Stomach (tissue), 9 donors: ENCODE data around the gene DCXR. TPM values are rescaled to one million over a fixed set of nuclear protein-coding genes. Genes with fewer than 3 reads are reported as not detected.

ENCODE experiments used
- DNase-seq, 2 donors: peaks; one replicate each; pipeline versions ENCODE4 v3.0.0 to v3.0.0-alpha.2; 2013 to 2019
- H3K27ac ChIP-seq, 5 donors: fragments of 200-600 bp in 4 of 5; sonication (generic) in 4 of 5; one replicate each; pipeline ENCODE4 v1.5.1; 2013 to 2019; ENCODE audit warnings: mild to moderate bottlenecking in 1 of 5, moderate library complexity in 1 of 5
- H3K27me3 ChIP-seq, 3 donors: fragments of 200-600 bp; sonication (generic); one replicate each; pipeline ENCODE4 v1.5.1; 2017 to 2019; ENCODE audit warnings: mixed run types in 1 of 3
- H3K36me3 ChIP-seq, 4 donors: fragments of 200-600 bp; sonication (generic); 1 replicate in 3 of 4; 2 replicates in 1 of 4; pipeline ENCODE4 v1.5.1; 2016 to 2019
- H3K4me1 ChIP-seq, 4 donors: fragments of 200-600 bp; sonication (generic); one replicate each; pipeline ENCODE4 v1.5.1; 2016 to 2019
- H3K4me3 ChIP-seq, 4 donors: fragments of 200-600 bp; sonication (generic) in 3 of 4; one replicate each; pipeline ENCODE4 v1.5.1; 2016 to 2019; ENCODE audit warnings: mild to moderate bottlenecking in 1 of 4
- H3K9me3 ChIP-seq, 4 donors: fragments of 200-600 bp; sonication (generic); one replicate each; pipeline ENCODE4 v1.5.1; 2016 to 2019
- CTCF ChIP-seq, 7 experiments: fragments of 450-650 bp in 4 of 7; fragments of 200-600 bp in 3 of 7; sonication (generic) in 3 of 7; IDR thresholded peaks; one replicate each; pipeline ENCODE4 v1.5.1; 2016 to 2019; ENCODE audit warnings: antibody characterized with exemption in 7 of 7, control low read depth in 2 of 7, mild to moderate bottlenecking in 1 of 7
- EP300 ChIP-seq: sonication (generic); formaldehyde crosslinking; IDR thresholded peaks from one replicate; pipeline ENCODE4 v1.6.1; 2017; ENCODE audit warnings: antibody characterized with exemption
- POLR2A ChIP-seq, 4 donors: fragments of 450-650 bp; IDR thresholded peaks; one replicate each; pipeline ENCODE4 v1.6.1; 2016; ENCODE audit warnings: antibody characterized with exemption in 4 of 4, control low read depth in 2 of 4, mild to moderate bottlenecking in 1 of 4, moderate library complexity in 1 of 4
- POLR2AphosphoS5 ChIP-seq, 3 donors: sonication (generic); formaldehyde crosslinking; IDR thresholded peaks; one replicate each; pipeline ENCODE4 v1.6.1; 2016; ENCODE audit warnings: antibody characterized with exemption in 3 of 3
- WGBS, 5 donors: extraction: QIAGEN DNeasy Blood & Tissue Kit in 3 of 5; methylation state at CpG; one replicate each; pipeline versions ENCODE4 v1.1.5 to v1.1.7; 2013 to 2018; 5-methylcytosine and 5-hydroxymethylcytosine counted together
- intact Hi-C: fragments of 100-400 bp; cut with DNase I; formaldehyde crosslinking; loops from one replicate; pipeline ENCODE4 v1.15.1; 2023; ENCODE audit warnings: low total_unique reads
- polyA plus RNA-seq, 3 donors: library from polyadenylated mRNA; stranded (reverse); fragments of 200-250 nt; gene quantifications; one replicate each; pipeline ENCODE4 v1.2.3, GENCODE V29; 2013
- total RNA-seq, 5 donors: library from RNA; depleted of rRNA; stranded (reverse); fragments of >200 nt; gene quantifications; one replicate each; pipeline versions ENCODE4 v1.1.0 to v1.2.3, GENCODE V29; 2014 to 2016
- donor health status: healthy with polysubstance abuse.
- donor health status: Bipolar disorder and iron deficiency.
- donor health status: healthy.

The DCXR gene
- total and polyA plus RNA-seq, 8 donors, result 11.1 to 461 (median 231) TPM

GRCh38 chr17:82065638-82066303 lies 28.3 kb upstream of the DCXR start, which contains the start of gene DUS1L:
Gene DUS1L (minus strand): TSS chr17:82065804. CDS start chr17:82065059, 745 bp downstream.
- peak within 1 kb of the TSS; percentile 79 to 98 (median 96) for H3K4me3 ChIP-seq
- no peaks in the 10 kb centered on the region for H3K9me3 ChIP-seq
- peaks cover 22 to 36% (median 35%) of the 10 kb centered on the region in 4 donors for H3K36me3 ChIP-seq
- WGBS, 5 donors, result 10 to 18% (median 14%) methylated on average over 45 to 88 of the region's 88 CpGs
- peak within 1 kb of the TSS; percentile 78 to 89 (median 87) for H3K27ac ChIP-seq
- H3K27me3 ChIP-seq, result no peaks in the 10 kb centered on the region
- peaks cover 25 to 36% (median 34%) of the 10 kb centered on the region in 4 donors for H3K4me1 ChIP-seq
- DNase-seq, result peak; percentile 71 to 81
- TF ChIP-seq POLR2AphosphoS5 (IDR thresholded peaks at IDR 0.05), result peak in 2 of 3 donors; percentile 78 to 87
- no peak for TF ChIP-seq POLR2A (IDR thresholded peaks at IDR 0.05)
- TF ChIP-seq CTCF (IDR thresholded peaks at IDR 0.05), result no peak
- TF ChIP-seq EP300, result peak; percentile 9
- intact Hi-C loops, result no loop called here

GRCh38 chr17:82065193-82065637 lies 27.7 kb upstream of the DCXR start:
- 0 to 2% (median 1%) methylated on average over 12 to 47 of the region's 47 CpGs for WGBS, 5 donors
- peak overlapping the region; percentile 79 to 98 (median 96) for H3K4me3 ChIP-seq
- H3K9me3 ChIP-seq, result no peaks in the 10 kb centered on the region
- H3K27ac ChIP-seq, result peak overlapping the region; percentile 78 to 89 (median 87)
- H3K36me3 ChIP-seq, result peaks cover 27 to 42% (median 40%) of the 10 kb centered on the region in 4 donors
- no peak for DNase-seq
- H3K27me3 ChIP-seq, result no peaks in the 10 kb centered on the region
- TF ChIP-seq CTCF (IDR thresholded peaks at IDR 0.05) (no peak), EP300 (no peak), POLR2AphosphoS5 (IDR thresholded peaks at IDR 0.05) (no peak), POLR2A (IDR thresholded peaks at IDR 0.05) (no peak)
- intact Hi-C loops, result no loop called here
- peaks cover 25 to 36% (median 34%) of the 10 kb centered on the region in 4 donors for H3K4me1 ChIP-seq

- Histone ChIP-seq H3K4me1 (peaks cover 25 to 36% (median 34%) of the 10 kb centered on the region in 4 donors), H3K27ac (peak overlapping the region; percentile 78 to 89 (median 87)), H3K4me3 (peak overlapping the region; percentile 79 to 98 (median 96)), H3K9me3 (no peaks in the 10 kb centered on the region), H3K36me3 (peaks cover 31 to 48% (median 46%) of the 10 kb centered on the region in 4 donors), H3K27me3 (no peaks in the 10 kb centered on the region)
- WGBS, 5 donors, result 13 to 47% (median 18%) methylated on average over 30 to 36 of the region's 36 CpGs
- peak; percentile 57 to 61 for DNase-seq
- TF ChIP-seq POLR2AphosphoS5 (IDR thresholded peaks at IDR 0.05) (no peak), POLR2A (IDR thresholded peaks at IDR 0.05) (no peak), EP300 (no peak), CTCF (IDR thresholded peaks at IDR 0.05) (no peak)
- intact Hi-C loops, result no loop called here
Measured at GRCh38 chr17:82064433-82065192, 27.1 kb upstream of the DCXR start.
